Hepatocyte (in vitro differentiated cells): ENCODE measurements around the gene SNAPC3.

ENCODE experiments used
- CTCF ChIP-seq: fragments of 200-600 bp; sonication (generic); IDR thresholded peaks from 2 replicates; pipeline ENCODE4 v1.5.1; 2016; ENCODE audit warnings: antibody characterized with exemption, mild to moderate bottlenecking; ENCODE audit not compliant: poor library complexity
- EZH2 ChIP-seq: fragments of 200-600 bp; sonication (generic); IDR thresholded peaks from 2 replicates; pipeline ENCODE4 v1.6.1; 2016; ENCODE audit warnings: antibody characterized with exemption, mild to moderate bottlenecking, borderline replicate concordance
- EZH2phosphoT487 ChIP-seq: fragments of 200-600 bp; sonication (generic); IDR thresholded peaks from one replicate; pipeline ENCODE4 v1.6.1; 2018; ENCODE audit warnings: antibody characterized with exemption, mild to moderate bottlenecking, low read depth, moderate library complexity; ENCODE audit not compliant: unreplicated experiment, severe bottlenecking

GRCh38 chr9:15381491-15381890, 41.2 kb upstream of the SNAPC3 start:
- TF ChIP-seq CTCF (no peak), EZH2phosphoT487 (no peak), EZH2 (no peak)
